Heart left ventricle (tissue), 16 donors: ENCODE measurements around the gene CCL26. TPM values are rescaled to one million over a fixed set of nuclear protein-coding genes. Genes with fewer than 3 reads are reported as not detected.

Source experiments
- ATAC-seq, 4 donors: fragments of 200-7000 bp; cut with Tn5 transposase; one replicate each; pipeline ENCODE4 v1.9.1; 2020 to 2022; ENCODE audit warnings: moderate library complexity in 4 of 4, mild to moderate bottlenecking in 3 of 4, moderate number of reproducible peaks in 1 of 4
- DNase-seq, 5 donors: peaks; one replicate each; pipeline ENCODE4 v3.0.0-alpha.2; 2020
- H3K27ac ChIP-seq, 12 donors: fragments of 200-600 bp; sonication (generic) in 4 of 12; one replicate each; pipeline versions ENCODE4 v1.5.0 to v1.8.0; 2016 to 2022; ENCODE audit warnings: mild to moderate bottlenecking in 2 of 12
- H3K27me3 ChIP-seq, 9 donors: fragments of 200-600 bp; sonication (generic) in 2 of 9; one replicate each; pipeline versions ENCODE4 v1.5.1 to v1.8.0; 2016 to 2022; ENCODE audit warnings: mild to moderate bottlenecking in 3 of 9
- H3K36me3 ChIP-seq, 9 donors: fragments of 200-600 bp; sonication (generic) in 2 of 9; one replicate each; pipeline versions ENCODE4 v1.5.0 to v1.8.0; 2018 to 2022; ENCODE audit warnings: mild to moderate bottlenecking in 2 of 9
- H3K4me1 ChIP-seq, 12 donors: fragments of 200-600 bp; sonication (generic) in 4 of 12; one replicate each; pipeline versions ENCODE4 v1.5.0 to v1.8.0; 2016 to 2022; ENCODE audit warnings: mild to moderate bottlenecking in 3 of 12
- H3K4me3 ChIP-seq, 12 donors: fragments of 200-600 bp; sonication (generic) in 4 of 12; one replicate each; pipeline versions ENCODE4 v1.5.0 to v1.8.0; 2017 to 2022; ENCODE audit warnings: mild to moderate bottlenecking in 9 of 12, moderate library complexity in 4 of 12
- H3K9me3 ChIP-seq, 12 donors: fragments of 200-600 bp; sonication (generic) in 4 of 12; one replicate each; pipeline versions ENCODE4 v1.5.0 to v1.8.0; 2016 to 2022; ENCODE audit warnings: mild to moderate bottlenecking in 1 of 12
- POLR2A ChIP-seq, 2 donors: fragments of 450-650 bp; IDR thresholded peaks; one replicate each; pipeline ENCODE4 v1.6.1; 2017; ENCODE audit warnings: antibody characterized with exemption in 2 of 2, mild to moderate bottlenecking in 2 of 2, moderate library complexity in 2 of 2
- WGBS, 4 donors: extraction: QIAGEN DNeasy Blood & Tissue Kit in 2 of 4; methylation state at CpG; one replicate each; pipeline versions ENCODE4 v1.1.5 to v1.1.7; 2013 to 2018; 5-methylcytosine and 5-hydroxymethylcytosine counted together
- intact Hi-C, 10 donors: fragments of 100-400 bp; cut with DNase I; formaldehyde crosslinking; loops; one replicate each; pipeline versions ENCODE4 v1.11.1 to v1.14.2; 2022
- polyA plus RNA-seq, 2 donors: library from polyadenylated mRNA; stranded (reverse); fragments of 200-250 nt; gene quantifications; one replicate each; pipeline ENCODE4 v1.2.3, GENCODE V29; 2013
- total RNA-seq, 9 donors: library from RNA; depleted of rRNA in 2 of 9; stranded (reverse); fragments of >200 nt in 2 of 9; fragmentation: NEBNext Ultra II Directional in 3 of 9; extraction: Animal tissue kit (Norgen Biotek cat#: 25700) in 3 of 9; gene quantifications; one replicate each; pipeline versions ENCODE4 v1.1.0 to v1.2.4, GENCODE V29; 2016 to 2023
- TF ChIP-seq, protein P1 (sequence below), 12 donors: fragments of 200-600 bp; sonication (generic) in 4 of 12; IDR thresholded peaks; one replicate each; pipeline versions ENCODE4 v1.5.0 to v1.8.0; 2018 to 2022; ENCODE audit warnings: antibody characterized with exemption in 12 of 12, mild to moderate bottlenecking in 5 of 12
- donor health status: ischemic (EF 13 %, LVEDD 7.1; RV severe dilation, severe dysfunction).
- donor health status: healthy with polysubstance abuse.
- donor health status: DM: no; HTN: yes; CAD: no.
- donor health status: DM: no; HTN: no; CAD: no.
- donor health status: ischemic (EF 25% LVEDD 6.9; RV normal size, moderate dysfunction).
- donor health status: ischemic (EF 25% LVEDD 5.7; RV mildly dilated, moderate dysfunction).
- donor health status: healthy.
- donor health status: DM: yes; HTN: yes; CAD: no.
- donor health status: ischemic (EF 35%, LVEDD 5.7; RV mildly dilated, moderate dysfunction).
- donor health status: nonischemic (EF 11% LVEDD 7.7; RV severe dilation, severe dysfunction).
- donor health status: DM: yes; HTN: yes; CAD: no.
- donor health status: PGD.
- donor health status: ischemic (EF 29% LVEDD 5.4; RV normal size, mild dysfunction).
- donor health status: nonischemic (EF 23%, LVEDD 6.1; RV moderate dilation, normal function).

The CCL26 gene
- total and polyA plus RNA-seq, 11 donors = 0.53 to 0.94 (median 0.76) TPM; not detected in 7

DNA sequence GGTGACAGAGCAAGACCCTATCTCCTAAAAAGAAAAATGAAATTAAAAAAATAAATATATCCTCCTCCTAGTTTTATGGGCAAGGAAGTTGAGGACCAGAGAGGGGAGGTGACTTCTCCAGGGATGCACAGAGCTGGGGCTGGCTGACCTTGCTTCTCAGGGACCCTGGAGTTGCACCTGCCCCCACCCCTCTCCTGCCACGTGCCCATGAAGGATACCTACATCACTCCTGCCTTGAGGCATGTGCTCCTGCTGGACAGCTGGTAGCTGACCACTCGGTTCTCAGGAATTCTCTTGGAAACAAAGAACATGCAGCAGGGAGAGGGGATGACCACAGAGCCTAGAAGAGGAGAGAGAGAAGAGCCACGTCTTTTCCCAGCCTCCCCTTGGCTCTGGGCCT is 41.1 kb upstream of the CCL26 start:
- Histone ChIP-seq H3K36me3 (no peaks in the 10 kb centered on the region), H3K4me1 (peaks cover 0 to 17% (median 0%) of the 10 kb centered on the region in 12 donors), H3K27ac (no peak overlapping the region), H3K9me3 (peaks cover 0 to 2% (median 0%) of the 10 kb centered on the region in 12 donors), H3K4me3 (no peak overlapping the region), H3K27me3 (no peaks in the 10 kb centered on the region)
- no peak for TF ChIP-seq POLR2A (IDR thresholded peaks at IDR 0.05)
- TF ChIP-seq, protein P1, sequence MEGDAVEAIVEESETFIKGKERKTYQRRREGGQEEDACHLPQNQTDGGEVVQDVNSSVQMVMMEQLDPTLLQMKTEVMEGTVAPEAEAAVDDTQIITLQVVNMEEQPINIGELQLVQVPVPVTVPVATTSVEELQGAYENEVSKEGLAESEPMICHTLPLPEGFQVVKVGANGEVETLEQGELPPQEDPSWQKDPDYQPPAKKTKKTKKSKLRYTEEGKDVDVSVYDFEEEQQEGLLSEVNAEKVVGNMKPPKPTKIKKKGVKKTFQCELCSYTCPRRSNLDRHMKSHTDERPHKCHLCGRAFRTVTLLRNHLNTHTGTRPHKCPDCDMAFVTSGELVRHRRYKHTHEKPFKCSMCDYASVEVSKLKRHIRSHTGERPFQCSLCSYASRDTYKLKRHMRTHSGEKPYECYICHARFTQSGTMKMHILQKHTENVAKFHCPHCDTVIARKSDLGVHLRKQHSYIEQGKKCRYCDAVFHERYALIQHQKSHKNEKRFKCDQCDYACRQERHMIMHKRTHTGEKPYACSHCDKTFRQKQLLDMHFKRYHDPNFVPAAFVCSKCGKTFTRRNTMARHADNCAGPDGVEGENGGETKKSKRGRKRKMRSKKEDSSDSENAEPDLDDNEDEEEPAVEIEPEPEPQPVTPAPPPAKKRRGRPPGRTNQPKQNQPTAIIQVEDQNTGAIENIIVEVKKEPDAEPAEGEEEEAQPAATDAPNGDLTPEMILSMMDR (IDR thresholded peaks at IDR 0.05) = no peak
- DNase-seq (no peak), ATAC-seq (no peak)
- intact Hi-C loops = no loop called here
- 60 to 72% (median 70%) methylated on average over 3 of the region's 3 CpGs for WGBS, 4 donors

DNA sequence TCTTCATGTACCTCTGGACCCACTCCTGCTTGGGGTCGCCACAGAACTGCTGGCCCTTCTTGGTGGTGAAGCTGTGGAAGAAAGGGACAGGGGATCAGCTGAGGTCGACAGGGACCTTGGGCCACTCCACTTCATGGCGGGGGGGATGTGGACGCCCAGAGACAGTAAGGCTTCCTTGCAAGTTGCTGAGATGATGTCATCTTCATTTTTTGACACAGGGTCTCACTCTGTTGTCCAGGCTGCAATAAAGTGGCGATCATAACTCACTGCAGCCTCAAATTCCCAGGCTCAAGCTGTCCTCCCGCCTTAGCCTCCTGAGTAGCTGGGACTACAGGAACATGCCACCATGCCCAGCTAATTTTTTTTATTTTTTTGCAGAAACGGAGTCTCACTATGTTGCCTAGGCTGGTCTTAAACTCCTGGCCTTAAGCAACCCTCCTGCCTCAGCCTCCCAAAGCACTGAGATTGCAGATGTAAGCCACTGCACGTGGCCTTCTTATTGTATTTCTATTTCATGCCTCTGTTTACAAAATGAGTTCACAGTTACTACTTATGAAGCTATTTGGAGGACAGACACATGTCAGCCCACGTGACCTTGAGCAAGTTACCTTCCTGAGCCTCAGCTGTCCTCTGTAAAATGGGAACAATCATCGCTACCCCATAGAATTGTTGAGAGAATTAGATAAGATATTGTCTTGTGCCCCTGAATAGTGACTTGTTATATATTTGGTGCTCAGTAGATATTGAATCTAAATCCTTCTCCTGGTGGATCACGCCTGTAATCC is 40.1 kb upstream of the CCL26 start:
- ATAC-seq (no peak), DNase-seq (no peak)
- no peak overlapping the region for H3K4me3 ChIP-seq
- H3K27me3 ChIP-seq = no peaks in the 10 kb centered on the region
- intact Hi-C loops = no loop called here
- 80 to 94% (median 85%) methylated on average over 8 to 11 of the region's 11 CpGs for WGBS, 4 donors
- H3K9me3 ChIP-seq = peaks cover 0 to 11% (median 7%) of the 10 kb centered on the region in 12 donors
- TF ChIP-seq POLR2A (IDR thresholded peaks at IDR 0.05) = no peak
- TF ChIP-seq, protein P1 (IDR thresholded peaks at IDR 0.05) = no peak
- H3K27ac ChIP-seq = no peak overlapping the region
- peaks cover 0 to 13% (median 0%) of the 10 kb centered on the region in 12 donors for H3K4me1 ChIP-seq
- H3K36me3 ChIP-seq = no peaks in the 10 kb centered on the region

DNA sequence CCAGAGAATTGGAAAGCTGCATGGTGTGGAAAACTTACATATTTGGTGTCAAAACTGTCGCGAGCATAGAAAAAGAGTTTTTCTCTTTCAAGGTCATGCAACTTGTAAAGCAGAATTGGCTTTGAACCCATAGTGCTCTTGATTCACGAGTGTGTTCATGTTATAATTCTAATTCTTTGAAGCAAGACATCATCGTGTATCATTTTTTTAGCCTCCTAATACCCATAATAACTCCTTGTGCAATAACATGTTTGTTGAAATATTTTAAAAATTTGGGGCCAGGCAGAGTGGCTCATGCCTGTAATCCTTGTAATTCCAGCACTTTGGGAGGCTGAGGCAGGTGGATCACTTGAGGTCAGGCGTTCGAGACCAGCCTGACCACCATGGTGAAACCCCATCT is 37.4 kb upstream of the CCL26 start:
- DNase-seq (no peak), ATAC-seq (no peak)
- intact Hi-C loops = no loop called here
- H3K27ac ChIP-seq = no peak overlapping the region
- H3K36me3 ChIP-seq = no peaks in the 10 kb centered on the region
- 75 to 92% (median 84%) methylated on average over 6 of the region's 6 CpGs for WGBS, 4 donors
- no peak overlapping the region for H3K4me3 ChIP-seq
- TF ChIP-seq, protein P1 (IDR thresholded peaks at IDR 0.05) = no peak
- no peak for TF ChIP-seq POLR2A (IDR thresholded peaks at IDR 0.05)
- H3K4me1 ChIP-seq = peaks cover 0 to 11% (median 0%) of the 10 kb centered on the region in 12 donors
- H3K27me3 ChIP-seq = no peaks in the 10 kb centered on the region
- peaks cover 0 to 24% (median 15%) of the 10 kb centered on the region in 12 donors for H3K9me3 ChIP-seq

DNA sequence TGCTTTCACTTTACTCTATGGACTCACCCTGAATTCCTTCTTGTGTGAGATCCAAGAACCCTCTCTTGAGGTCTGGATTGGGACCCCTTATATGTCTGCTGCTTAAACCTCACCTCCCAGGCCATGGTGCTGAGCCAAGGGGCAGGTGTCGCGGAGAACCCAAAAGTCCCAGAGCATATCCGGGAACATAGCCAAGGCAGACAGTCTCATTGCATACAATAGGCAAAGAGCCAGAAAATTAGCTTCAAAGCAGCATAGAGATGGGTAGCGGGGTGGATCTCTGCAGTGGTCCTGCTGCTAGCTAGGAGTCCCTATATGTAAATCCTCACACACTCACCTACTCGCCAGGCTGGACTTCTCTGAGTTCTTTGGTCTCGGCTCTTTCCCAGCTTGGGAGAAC is 36.1 kb upstream of the CCL26 start:
- WGBS, 4 donors = 47 to 74% (median 56%) methylated on average over 6 of the region's 6 CpGs
- no peaks in the 10 kb centered on the region for H3K4me1 ChIP-seq
- no peak for DNase-seq
- ATAC-seq = no peak
- no peak overlapping the region for H3K27ac ChIP-seq
- intact Hi-C loops = no loop called here
- H3K36me3 ChIP-seq = no peaks in the 10 kb centered on the region
- H3K4me3 ChIP-seq = no peak overlapping the region
- H3K27me3 ChIP-seq = no peaks in the 10 kb centered on the region
- TF ChIP-seq POLR2A (IDR thresholded peaks at IDR 0.05) = no peak
- TF ChIP-seq, protein P1 (IDR thresholded peaks at IDR 0.05) = no peak
- peaks cover 0 to 24% (median 15%) of the 10 kb centered on the region in 12 donors for H3K9me3 ChIP-seq
